22Rv1 (cell line): ENCODE data around the gene RYK.

Experiments used
- ZFX ChIP-seq: fragments of 450-650 bp; IDR thresholded peaks from 2 replicates; pipeline ENCODE4 v1.6.1; 2017; ENCODE audit warnings: antibody characterized with exemption, borderline replicate concordance
- TF ChIP-seq, protein P1 (sequence below): fragments of 450-650 bp; IDR thresholded peaks from 2 replicates; pipeline ENCODE4 v1.5.1; 2017; ENCODE audit warnings: mild to moderate bottlenecking

DNA sequence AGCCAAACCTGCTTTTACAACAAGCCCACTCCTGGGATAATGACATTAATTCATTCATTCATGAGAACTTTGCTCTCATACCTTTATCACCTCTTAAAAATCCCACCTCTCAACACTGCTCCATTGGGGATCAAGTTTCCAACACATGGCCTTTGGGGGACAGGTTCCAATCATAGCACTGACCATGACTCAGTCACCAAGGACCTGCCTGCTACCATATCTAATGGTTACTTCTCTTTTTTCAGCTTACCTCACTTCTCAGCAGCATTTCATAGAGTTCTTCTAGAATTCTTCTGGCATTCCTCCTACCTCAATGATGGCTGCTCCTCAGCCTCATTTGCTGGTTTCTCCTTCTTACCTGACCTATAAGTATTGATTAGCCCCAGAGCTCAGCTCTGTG, 36.9 kb upstream of the RYK start:
- TF ChIP-seq, protein P1, sequence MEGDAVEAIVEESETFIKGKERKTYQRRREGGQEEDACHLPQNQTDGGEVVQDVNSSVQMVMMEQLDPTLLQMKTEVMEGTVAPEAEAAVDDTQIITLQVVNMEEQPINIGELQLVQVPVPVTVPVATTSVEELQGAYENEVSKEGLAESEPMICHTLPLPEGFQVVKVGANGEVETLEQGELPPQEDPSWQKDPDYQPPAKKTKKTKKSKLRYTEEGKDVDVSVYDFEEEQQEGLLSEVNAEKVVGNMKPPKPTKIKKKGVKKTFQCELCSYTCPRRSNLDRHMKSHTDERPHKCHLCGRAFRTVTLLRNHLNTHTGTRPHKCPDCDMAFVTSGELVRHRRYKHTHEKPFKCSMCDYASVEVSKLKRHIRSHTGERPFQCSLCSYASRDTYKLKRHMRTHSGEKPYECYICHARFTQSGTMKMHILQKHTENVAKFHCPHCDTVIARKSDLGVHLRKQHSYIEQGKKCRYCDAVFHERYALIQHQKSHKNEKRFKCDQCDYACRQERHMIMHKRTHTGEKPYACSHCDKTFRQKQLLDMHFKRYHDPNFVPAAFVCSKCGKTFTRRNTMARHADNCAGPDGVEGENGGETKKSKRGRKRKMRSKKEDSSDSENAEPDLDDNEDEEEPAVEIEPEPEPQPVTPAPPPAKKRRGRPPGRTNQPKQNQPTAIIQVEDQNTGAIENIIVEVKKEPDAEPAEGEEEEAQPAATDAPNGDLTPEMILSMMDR: no peak
- no peak for TF ChIP-seq ZFX
